SK-N-MC (cell line): ENCODE results near the gene EFTUD2.

ENCODE experiments used
- DNase-seq: peaks from one replicate; pipeline ENCODE4 v3.0.0-alpha.2; 2011; ENCODE audit warnings: low read depth, low spot score
- H3K27ac ChIP-seq: fragments of 200-600 bp; sonication (generic); 2 replicates; pipeline ENCODE4 v1.5.1; 2016; ENCODE audit warnings: mixed run types
- H3K36me3 ChIP-seq: fragments of 200-600 bp; sonication (generic); 2 replicates; pipeline ENCODE4 v1.6.1; 2017; ENCODE audit warnings: antibody characterized with exemption, low read length, mixed read lengths; ENCODE audit not compliant: insufficient read depth
- H3K4me3 ChIP-seq: fragments of 200-600 bp; sonication (generic); 2 replicates; pipeline ENCODE4 v1.5.1; 2016
- H3K9ac ChIP-seq: fragments of 200-600 bp; sonication (generic); 2 replicates; pipeline ENCODE4 v1.8.0; 2017; ENCODE audit warnings: mixed run types, mixed read lengths; ENCODE audit not compliant: insufficient read length
- H3K9me3 ChIP-seq: fragments of 200-600 bp; sonication (generic); 2 replicates; pipeline ENCODE4 v1.6.1; 2017; ENCODE audit warnings: low read depth, mild to moderate bottlenecking, antibody characterized with exemption, low read length, moderate library complexity, mixed read lengths
- EZH2 ChIP-seq: fragments of 200-600 bp; sonication (generic); IDR thresholded peaks from one replicate; pipeline ENCODE4 v1.6.1; 2017; ENCODE audit warnings: antibody characterized with exemption
- FOXP2 ChIP-seq: optimal IDR thresholded peaks from 2 replicates; pipeline ENCODE3; 2011; ENCODE audit warnings: mild to moderate bottlenecking, moderate library complexity; ENCODE audit not compliant: insufficient read depth; ENCODE audit errors: extremely low read length, control extremely low read depth
- POLR2AphosphoS5 ChIP-seq: IDR thresholded peaks from 2 replicates; pipeline ENCODE4 v1.6.1; 2012; ENCODE audit warnings: mild to moderate bottlenecking, low read depth, low read length, borderline replicate concordance

The EFTUD2 gene

GRCh38 chr17:44887016-44887415 is 12.2 kb downstream of the EFTUD2 start:
- no peak overlapping the region for H3K27ac ChIP-seq
- H3K36me3 ChIP-seq = peaks cover 63% of the 10 kb centered on the region
- no peak for DNase-seq
- H3K9ac ChIP-seq = no peak overlapping the region
- H3K9me3 ChIP-seq = no peaks in the 10 kb centered on the region
- H3K4me3 ChIP-seq = no peak overlapping the region
- TF ChIP-seq EZH2 = no peak
- no peak for TF ChIP-seq FOXP2
- TF ChIP-seq POLR2AphosphoS5 = no peak

- no peak overlapping the region for H3K9ac ChIP-seq
- H3K9me3 ChIP-seq = no peaks in the 10 kb centered on the region
- no peak overlapping the region for H3K4me3 ChIP-seq
- no peak overlapping the region for H3K27ac ChIP-seq
- no peak for TF ChIP-seq FOXP2
- no peak for TF ChIP-seq POLR2AphosphoS5
- TF ChIP-seq EZH2 = no peak
- peaks cover 70% of the 10 kb centered on the region for H3K36me3 ChIP-seq
- no peak for DNase-seq
Measured at GRCh38 chr17:44884941-44885340, 14.3 kb downstream of the EFTUD2 start.

GRCh38 chr17:44881145-44881544 is 18.1 kb downstream of the EFTUD2 start:
- no peak for DNase-seq
- H3K9me3 ChIP-seq = no peaks in the 10 kb centered on the region
- no peak for TF ChIP-seq POLR2AphosphoS5
- TF ChIP-seq FOXP2 = no peak
- no peak for TF ChIP-seq EZH2
- no peak overlapping the region for H3K27ac ChIP-seq
- no peak overlapping the region for H3K9ac ChIP-seq
- H3K36me3 ChIP-seq = peaks cover 94% of the 10 kb centered on the region
- no peak overlapping the region for H3K4me3 ChIP-seq

- no peak for DNase-seq
- peaks cover 91% of the 10 kb centered on the region for H3K36me3 ChIP-seq
Measured at GRCh38 chr17:44880062-44880461, 19.2 kb downstream of the EFTUD2 start.

GRCh38 chr17:44879376-44879775 is 19.9 kb downstream of the EFTUD2 start:
- TF ChIP-seq FOXP2 (no peak), EZH2 (no peak), POLR2AphosphoS5 (no peak)
- peaks cover 89% of the 10 kb centered on the region for H3K36me3 ChIP-seq
- no peaks in the 10 kb centered on the region for H3K9me3 ChIP-seq
- DNase-seq = no peak
- H3K4me3 ChIP-seq = no peak overlapping the region
- no peak overlapping the region for H3K9ac ChIP-seq
- no peak overlapping the region for H3K27ac ChIP-seq

More at GRCh38 chr17:44880062-44880461, 19.2 kb downstream of the EFTUD2 start:
- no peak overlapping the region for H3K4me3 ChIP-seq
- H3K9ac ChIP-seq = no peak overlapping the region
- TF ChIP-seq EZH2 (no peak), POLR2AphosphoS5 (no peak), FOXP2 (no peak)
- H3K9me3 ChIP-seq = no peaks in the 10 kb centered on the region
- H3K27ac ChIP-seq = no peak overlapping the region

GRCh38 chr17:44878627-44879221 is 20.5 kb downstream of the EFTUD2 start:
- DNase-seq = no peak

GRCh38 chr17:44877121-44877520 is 22.1 kb downstream of the EFTUD2 start:
- no peak overlapping the region for H3K4me3 ChIP-seq
- H3K9me3 ChIP-seq = no peaks in the 10 kb centered on the region
- peaks cover 86% of the 10 kb centered on the region for H3K36me3 ChIP-seq
- no peak overlapping the region for H3K27ac ChIP-seq
- H3K9ac ChIP-seq = no peak overlapping the region
- DNase-seq = no peak
- no peak for TF ChIP-seq FOXP2

More at GRCh38 chr17:44878627-44879221, 20.5 kb downstream of the EFTUD2 start:
- Histone ChIP-seq H3K36me3 (peaks cover 88% of the 10 kb centered on the region), H3K9ac (no peak overlapping the region), H3K4me3 (no peak overlapping the region), H3K27ac (no peak overlapping the region), H3K9me3 (no peaks in the 10 kb centered on the region)
- TF ChIP-seq EZH2 (no peak), FOXP2 (no peak), POLR2AphosphoS5 (no peak)

GRCh38 chr17:44875761-44876160 is 23.5 kb downstream of the EFTUD2 start:
- Histone ChIP-seq H3K36me3 (peaks cover 81% of the 10 kb centered on the region), H3K9me3 (no peaks in the 10 kb centered on the region), H3K9ac (no peak overlapping the region), H3K27ac (no peak overlapping the region), H3K4me3 (no peak overlapping the region)
- no peak for TF ChIP-seq EZH2
- DNase-seq = no peak

GRCh38 chr17:44872131-44872768 is 27.0 kb downstream of the EFTUD2 start:
- H3K9me3 ChIP-seq = no peaks in the 10 kb centered on the region
- H3K27ac ChIP-seq = no peak overlapping the region
- no peak for DNase-seq
- H3K9ac ChIP-seq = no peak overlapping the region
- TF ChIP-seq EZH2 (no peak), POLR2AphosphoS5 (no peak), FOXP2 (no peak)
- H3K36me3 ChIP-seq = peaks cover 80% of the 10 kb centered on the region
- no peak overlapping the region for H3K4me3 ChIP-seq
